ENCODE results near the gene PLEKHA7.

DNA sequence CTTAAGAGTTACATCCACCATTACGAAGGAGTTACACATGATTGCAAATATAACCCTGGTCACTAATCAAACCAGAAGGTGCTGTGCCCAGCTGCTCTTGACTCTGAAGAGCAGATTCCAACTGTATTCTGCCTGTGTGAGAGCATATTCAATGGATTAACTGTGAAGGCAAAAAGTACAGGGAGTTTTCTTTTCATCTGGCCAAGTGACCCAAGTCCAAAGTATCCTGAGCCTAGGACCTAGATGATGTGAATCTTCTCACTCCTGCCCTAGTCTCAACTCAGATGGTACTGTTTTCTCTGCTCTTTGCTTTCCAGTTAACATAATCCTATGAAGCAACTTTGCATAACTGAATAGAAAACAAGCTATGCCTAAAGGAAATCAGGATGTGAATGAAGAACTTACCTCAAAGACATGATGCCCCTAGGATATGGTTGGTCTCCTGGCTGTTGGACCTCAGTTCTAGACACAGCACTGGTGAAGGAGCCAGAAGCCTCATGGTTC, 169.9 kb downstream of the PLEKHA7 start:
- TF ChIP-seq CTCF (IDR thresholded peaks at IDR 0.05; ENCODE audit: insufficient read depth, low read length) = no peak
- TF ChIP-seq POLR2AphosphoS5 (IDR thresholded peaks at IDR 0.05; ENCODE audit: low read depth) = no peak
- TF ChIP-seq SPI1 (IDR thresholded peaks at IDR 0.05; ENCODE audit: borderline replicate concordance, low read depth) = no peak
